Loucy (cell line): ENCODE data around the gene LGR4.

Experiments
- H2AFZ ChIP-seq: fragments of 200-600 bp; sonication (generic); 2 replicates; pipeline ENCODE4 v1.6.0; 2016; ENCODE audit warnings: antibody characterized with exemption, mild to moderate bottlenecking, low read length, moderate library complexity
- H3F3A ChIP-seq: fragments of 200-600 bp; 2 replicates; pipeline ENCODE4 v1.6.0; 2016; ENCODE audit warnings: antibody characterized with exemption, low read depth, mild to moderate bottlenecking
- H3K27me3 ChIP-seq: fragments of 200-600 bp; sonication (generic); 2 replicates; pipeline ENCODE4 v1.6.1; 2014; ENCODE audit warnings: low read length, mild to moderate bottlenecking; ENCODE audit not compliant: insufficient read depth, poor library complexity, severe bottlenecking
- H3K36me3 ChIP-seq: fragments of 200-600 bp; sonication (generic); 2 replicates; pipeline ENCODE4 v1.6.1; 2016; ENCODE audit warnings: low read length; ENCODE audit not compliant: insufficient read depth
- H3K4me1 ChIP-seq: fragments of 200-600 bp; sonication (generic); 2 replicates; pipeline ENCODE4 v1.5.1; 2014; ENCODE audit warnings: low read length, mild to moderate bottlenecking; ENCODE audit not compliant: insufficient read depth, poor library complexity, severe bottlenecking
- H3K4me2 ChIP-seq: fragments of 200-600 bp; sonication (generic); 2 replicates; pipeline ENCODE4 v1.6.0; 2014; ENCODE audit warnings: antibody characterized with exemption, low read length, low read depth, mild to moderate bottlenecking; ENCODE audit not compliant: poor library complexity, severe bottlenecking
- H3K4me3 ChIP-seq: fragments of 200-600 bp; sonication (generic); 2 replicates; pipeline ENCODE4 v1.5.1; 2014; ENCODE audit warnings: low read length, mild to moderate bottlenecking, mixed read lengths; ENCODE audit not compliant: poor library complexity, severe bottlenecking
- H3K79me2 ChIP-seq: fragments of 200-600 bp; sonication (generic); 2 replicates; pipeline ENCODE4 v1.6.1; 2014; ENCODE audit warnings: low read length; ENCODE audit not compliant: insufficient read depth
- H3K9ac ChIP-seq: fragments of 200-600 bp; sonication (generic); 2 replicates; pipeline ENCODE4 v1.6.0; 2014; ENCODE audit warnings: mild to moderate bottlenecking, low read depth, low read length, moderate library complexity; ENCODE audit not compliant: poor library complexity, severe bottlenecking
- H3K9me2 ChIP-seq: fragments of 200-600 bp; sonication (generic); replicated peaks from 2 replicates; pipeline ENCODE4 v1.6.1; 2016; ENCODE audit warnings: low read depth, low read length, mixed read lengths
- H3K9me3 ChIP-seq: fragments of 200-600 bp; sonication (generic); 2 replicates; pipeline ENCODE4 v1.6.1; 2014; ENCODE audit warnings: mild to moderate bottlenecking, antibody characterized with exemption, low read length, low read depth; ENCODE audit not compliant: insufficient read depth
- H4K20me1 ChIP-seq: fragments of 200-600 bp; sonication (generic); 2 replicates; pipeline ENCODE4 v1.6.0; 2014; ENCODE audit warnings: antibody characterized with exemption, low read length, mild to moderate bottlenecking; ENCODE audit not compliant: insufficient read depth, poor library complexity, severe bottlenecking
- EZH2phosphoT487 ChIP-seq: fragments of 200-600 bp; IDR thresholded peaks from 2 replicates; pipeline ENCODE4 v1.6.1; 2018; ENCODE audit warnings: antibody characterized with exemption, mild to moderate bottlenecking, moderate library complexity, borderline replicate concordance
- TF ChIP-seq, protein P1 (sequence below): fragments of 200-600 bp; sonication (generic); conservative IDR thresholded peaks from 2 replicates; pipeline ENCODE4 v1.5.1; 2014; ENCODE audit warnings: mild to moderate bottlenecking, antibody characterized with exemption, low read length

The LGR4 gene

DNA sequence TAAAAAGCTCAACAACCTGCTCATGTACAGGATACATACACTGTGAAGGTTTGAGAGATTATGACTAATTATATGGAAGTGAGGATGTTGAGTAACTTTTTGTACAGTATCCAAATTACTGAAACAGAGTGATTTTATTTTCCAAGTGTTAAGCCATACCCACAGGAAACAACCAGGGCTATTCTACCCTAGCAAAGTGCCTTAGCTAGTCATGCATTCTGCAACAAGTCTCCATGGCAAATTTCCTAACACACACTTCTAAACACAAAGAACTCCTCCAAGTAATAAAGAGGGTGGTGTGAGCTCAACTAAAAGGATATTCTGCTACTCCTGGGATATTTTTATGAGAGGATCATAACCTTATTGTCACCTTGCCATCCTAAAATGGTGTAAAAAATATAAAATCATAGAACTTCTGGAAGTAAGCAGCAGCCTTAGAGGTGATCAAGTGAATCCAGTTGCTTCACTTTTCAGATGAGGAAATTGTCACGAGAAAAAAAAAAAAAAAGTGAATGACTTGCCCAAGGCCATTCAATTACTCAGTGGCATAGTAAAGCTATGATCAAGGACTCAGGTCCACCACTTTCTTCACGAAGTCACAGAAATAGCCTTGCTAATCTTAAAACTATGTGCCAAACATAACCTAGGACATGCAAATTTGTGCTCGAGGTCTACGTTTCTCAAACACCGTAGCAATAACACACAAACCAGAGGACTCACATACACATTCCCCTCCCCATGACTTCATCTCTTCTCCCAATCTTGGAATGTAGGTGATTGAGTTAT lies 4.2 kb downstream of the LGR4 start:
- no peaks in the 10 kb centered on the region for H4K20me1 ChIP-seq
- no peaks in the 10 kb centered on the region for H3K36me3 ChIP-seq
- H3K4me2 ChIP-seq = no peak overlapping the region
- TF ChIP-seq, protein P1, sequence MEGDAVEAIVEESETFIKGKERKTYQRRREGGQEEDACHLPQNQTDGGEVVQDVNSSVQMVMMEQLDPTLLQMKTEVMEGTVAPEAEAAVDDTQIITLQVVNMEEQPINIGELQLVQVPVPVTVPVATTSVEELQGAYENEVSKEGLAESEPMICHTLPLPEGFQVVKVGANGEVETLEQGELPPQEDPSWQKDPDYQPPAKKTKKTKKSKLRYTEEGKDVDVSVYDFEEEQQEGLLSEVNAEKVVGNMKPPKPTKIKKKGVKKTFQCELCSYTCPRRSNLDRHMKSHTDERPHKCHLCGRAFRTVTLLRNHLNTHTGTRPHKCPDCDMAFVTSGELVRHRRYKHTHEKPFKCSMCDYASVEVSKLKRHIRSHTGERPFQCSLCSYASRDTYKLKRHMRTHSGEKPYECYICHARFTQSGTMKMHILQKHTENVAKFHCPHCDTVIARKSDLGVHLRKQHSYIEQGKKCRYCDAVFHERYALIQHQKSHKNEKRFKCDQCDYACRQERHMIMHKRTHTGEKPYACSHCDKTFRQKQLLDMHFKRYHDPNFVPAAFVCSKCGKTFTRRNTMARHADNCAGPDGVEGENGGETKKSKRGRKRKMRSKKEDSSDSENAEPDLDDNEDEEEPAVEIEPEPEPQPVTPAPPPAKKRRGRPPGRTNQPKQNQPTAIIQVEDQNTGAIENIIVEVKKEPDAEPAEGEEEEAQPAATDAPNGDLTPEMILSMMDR = no peak
- TF ChIP-seq EZH2phosphoT487 = no peak
- H3K9me2 ChIP-seq = no peaks in the 10 kb centered on the region
- H3K4me1 ChIP-seq = no peaks in the 10 kb centered on the region
- no peaks in the 10 kb centered on the region for H3K27me3 ChIP-seq
- no peak overlapping the region for H2AFZ ChIP-seq
- no peaks in the 10 kb centered on the region for H3K79me2 ChIP-seq
- H3K9ac ChIP-seq = no peak overlapping the region
- H3F3A ChIP-seq = no peaks in the 10 kb centered on the region
- H3K9me3 ChIP-seq = no peaks in the 10 kb centered on the region
- H3K4me3 ChIP-seq = no peak overlapping the region

GRCh38 chr11:27467181-27467913 lies 5.2 kb downstream of the LGR4 start:
- Histone ChIP-seq H3K4me2 (no peak overlapping the region), H2AFZ (no peak overlapping the region), H3K4me3 (no peak overlapping the region), H3K9ac (no peak overlapping the region), H3K27me3 (no peaks in the 10 kb centered on the region), H3K36me3 (no peaks in the 10 kb centered on the region), H3K9me2 (no peaks in the 10 kb centered on the region), H3K9me3 (no peaks in the 10 kb centered on the region), H3K4me1 (no peaks in the 10 kb centered on the region), H3F3A (no peaks in the 10 kb centered on the region), H4K20me1 (no peaks in the 10 kb centered on the region), H3K79me2 (no peaks in the 10 kb centered on the region)
- TF ChIP-seq EZH2phosphoT487 = no peak
- TF ChIP-seq, protein P1 = no peak

GRCh38 chr11:27466363-27466762 lies 6.2 kb downstream of the LGR4 start:
- Histone ChIP-seq H3K9ac (no peak overlapping the region), H3K9me2 (no peaks in the 10 kb centered on the region), H3F3A (no peaks in the 10 kb centered on the region), H3K27me3 (no peaks in the 10 kb centered on the region), H2AFZ (no peak overlapping the region), H3K4me3 (no peak overlapping the region), H3K4me2 (no peak overlapping the region), H3K36me3 (no peaks in the 10 kb centered on the region), H3K9me3 (no peaks in the 10 kb centered on the region), H3K79me2 (no peaks in the 10 kb centered on the region), H4K20me1 (no peaks in the 10 kb centered on the region), H3K4me1 (no peaks in the 10 kb centered on the region)
- no peak for TF ChIP-seq EZH2phosphoT487
- TF ChIP-seq, protein P1 = no peak
